Parathyroid adenoma (tissue), 2 donors: ENCODE results near the gene CTNND2.

Experiments
- H2AFZ ChIP-seq: fragments of 300-600 bp; sonication (generic); one replicate; pipeline ENCODE4 v1.7.0; 2017; ENCODE audit warnings: antibody characterized with exemption, mild to moderate bottlenecking
- H3K27ac ChIP-seq: fragments of 300-600 bp; sonication (generic); one replicate; pipeline ENCODE4 v1.7.0; 2017
- H3K27me3 ChIP-seq: fragments of 300-600 bp; sonication (generic); one replicate; pipeline ENCODE4 v1.7.0; 2017; ENCODE audit warnings: low read length; ENCODE audit not compliant: control insufficient read depth, insufficient read depth
- H3K36me3 ChIP-seq: fragments of 300-600 bp; sonication (generic); one replicate; pipeline ENCODE4 v1.7.0; 2017; ENCODE audit warnings: low read length; ENCODE audit not compliant: control insufficient read depth, insufficient read depth
- H3K4me1 ChIP-seq: fragments of 300-600 bp; sonication (generic); one replicate; pipeline ENCODE4 v1.7.0; 2017; ENCODE audit warnings: control low read depth
- H3K4me2 ChIP-seq: fragments of 300-600 bp; sonication (generic); one replicate; pipeline ENCODE4 v1.7.0; 2017; ENCODE audit warnings: low read length
- H3K4me3 ChIP-seq: fragments of 300-600 bp; sonication (generic); one replicate; pipeline ENCODE4 v1.7.0; 2017; ENCODE audit warnings: low read depth, low read length
- H3K79me2 ChIP-seq: fragments of 300-600 bp; sonication (generic); one replicate; pipeline ENCODE4 v1.7.0; 2017; ENCODE audit warnings: control low read depth
- H3K9ac ChIP-seq: fragments of 300-600 bp; sonication (generic); one replicate; pipeline ENCODE4 v1.7.0; 2017; ENCODE audit warnings: mild to moderate bottlenecking
- H3K9me3 ChIP-seq: fragments of 300-600 bp; sonication (generic); one replicate; pipeline ENCODE4 v1.7.0; 2017; ENCODE audit warnings: low read length; ENCODE audit not compliant: control insufficient read depth
- CTCF ChIP-seq: fragments of 300-600 bp; sonication (generic); IDR thresholded peaks from one replicate; pipeline ENCODE4 v1.7.0; 2017; ENCODE audit warnings: antibody characterized with exemption, mild to moderate bottlenecking
- donor health status: primary hyperparathyroidism.

Gene CTNND2

GRCh38 chr5:10995891-10996290 lies 908.4 kb downstream of the CTNND2 start:
- Histone ChIP-seq H3K9ac (no peak overlapping the region), H3K9me3 (no peaks in the 10 kb centered on the region), H3K4me3 (no peak overlapping the region), H3K27ac (no peak overlapping the region), H3K4me2 (no peak overlapping the region), H3K27me3 (no peaks in the 10 kb centered on the region), H2AFZ (no peak overlapping the region), H3K79me2 (no peaks in the 10 kb centered on the region), H3K4me1 (no peaks in the 10 kb centered on the region), H3K36me3 (no peaks in the 10 kb centered on the region)
- no peak for TF ChIP-seq CTCF

GRCh38 chr5:10994091-10994986 lies 909.9 kb downstream of the CTNND2 start:
- no peak overlapping the region for H3K9ac ChIP-seq
- no peak for TF ChIP-seq CTCF
- no peaks in the 10 kb centered on the region for H3K79me2 ChIP-seq
- no peak overlapping the region for H3K4me2 ChIP-seq
- no peak overlapping the region for H3K27ac ChIP-seq
- no peaks in the 10 kb centered on the region for H3K4me1 ChIP-seq
- no peak overlapping the region for H2AFZ ChIP-seq
- H3K9me3 ChIP-seq: no peaks in the 10 kb centered on the region
- no peaks in the 10 kb centered on the region for H3K36me3 ChIP-seq
- no peak overlapping the region for H3K4me3 ChIP-seq
- no peaks in the 10 kb centered on the region for H3K27me3 ChIP-seq

- no peaks in the 10 kb centered on the region for H3K4me1 ChIP-seq
- no peak overlapping the region for H3K27ac ChIP-seq
- no peak for TF ChIP-seq CTCF
- H3K27me3 ChIP-seq: no peaks in the 10 kb centered on the region
- no peaks in the 10 kb centered on the region for H3K36me3 ChIP-seq
- no peak overlapping the region for H3K4me3 ChIP-seq
- no peaks in the 10 kb centered on the region for H3K9me3 ChIP-seq
- no peak overlapping the region for H3K9ac ChIP-seq
- no peak overlapping the region for H3K4me2 ChIP-seq
- no peaks in the 10 kb centered on the region for H3K79me2 ChIP-seq
- no peak overlapping the region for H2AFZ ChIP-seq
Observed at GRCh38 chr5:10990634-10991033, 913.6 kb downstream of the CTNND2 start.

- Histone ChIP-seq H3K27me3 (no peaks in the 10 kb centered on the region), H3K36me3 (no peaks in the 10 kb centered on the region), H3K4me1 (no peaks in the 10 kb centered on the region), H3K4me3 (no peak overlapping the region), H3K4me2 (no peak overlapping the region), H3K27ac (no peak overlapping the region), H3K79me2 (no peaks in the 10 kb centered on the region), H3K9ac (no peak overlapping the region), H2AFZ (no peak overlapping the region), H3K9me3 (no peaks in the 10 kb centered on the region)
- no peak for TF ChIP-seq CTCF
Observed at GRCh38 chr5:10989577-10990263, 914.5 kb downstream of the CTNND2 start.
